IMR-90 (cell line): ENCODE data around the gene QSOX2.

Experiments used
- BHLHE40 ChIP-seq: fragments of 150-350 bp; IDR thresholded peaks from 2 replicates; pipeline ENCODE4 v1.6.1; 2016; ENCODE audit warnings: mild to moderate bottlenecking, low read depth, low read length
- CHD1 ChIP-seq: IDR thresholded peaks from 2 replicates; pipeline ENCODE4 v1.6.1; 2012; ENCODE audit warnings: low read depth, low read length, improper control_type of control experiment
- FOS ChIP-seq: fragments of 150-350 bp; IDR thresholded peaks from 2 replicates; pipeline ENCODE4 v1.6.1; 2016; ENCODE audit warnings: low read depth, low read length
- POLR2A ChIP-seq: IDR thresholded peaks from 2 replicates; pipeline ENCODE4 v1.6.1; 2012; ENCODE audit warnings: mild to moderate bottlenecking, low read depth, low read length
- RAD21 ChIP-seq: IDR thresholded peaks from 2 replicates; pipeline ENCODE4 v1.6.1; 2012; ENCODE audit warnings: low read length, improper control_type of control experiment
- RFX5 ChIP-seq: IDR thresholded peaks from 2 replicates; pipeline ENCODE4 v1.8.0; 2012; ENCODE audit warnings: low read depth, mild to moderate bottlenecking, low read length, moderate library complexity
- SMC3 ChIP-seq: fragments of 150-350 bp; IDR thresholded peaks from 2 replicates; pipeline ENCODE4 v1.6.1; 2016; ENCODE audit warnings: low read depth, mild to moderate bottlenecking, antibody characterized with exemption, low read length, moderate library complexity
- TF ChIP-seq, protein P1 (sequence below): conservative IDR thresholded peaks from 2 replicates; pipeline ENCODE4 v1.5.1; 2012; ENCODE audit warnings: mild to moderate bottlenecking, low read depth, low read length, improper control_type of control experiment
- TF ChIP-seq, protein P2 (sequence below): fragments of 150-350 bp; IDR thresholded peaks from 2 replicates; pipeline ENCODE4 v1.6.1; 2016; ENCODE audit warnings: low read depth, mild to moderate bottlenecking, low read length, moderate library complexity, borderline replicate concordance

DNA sequence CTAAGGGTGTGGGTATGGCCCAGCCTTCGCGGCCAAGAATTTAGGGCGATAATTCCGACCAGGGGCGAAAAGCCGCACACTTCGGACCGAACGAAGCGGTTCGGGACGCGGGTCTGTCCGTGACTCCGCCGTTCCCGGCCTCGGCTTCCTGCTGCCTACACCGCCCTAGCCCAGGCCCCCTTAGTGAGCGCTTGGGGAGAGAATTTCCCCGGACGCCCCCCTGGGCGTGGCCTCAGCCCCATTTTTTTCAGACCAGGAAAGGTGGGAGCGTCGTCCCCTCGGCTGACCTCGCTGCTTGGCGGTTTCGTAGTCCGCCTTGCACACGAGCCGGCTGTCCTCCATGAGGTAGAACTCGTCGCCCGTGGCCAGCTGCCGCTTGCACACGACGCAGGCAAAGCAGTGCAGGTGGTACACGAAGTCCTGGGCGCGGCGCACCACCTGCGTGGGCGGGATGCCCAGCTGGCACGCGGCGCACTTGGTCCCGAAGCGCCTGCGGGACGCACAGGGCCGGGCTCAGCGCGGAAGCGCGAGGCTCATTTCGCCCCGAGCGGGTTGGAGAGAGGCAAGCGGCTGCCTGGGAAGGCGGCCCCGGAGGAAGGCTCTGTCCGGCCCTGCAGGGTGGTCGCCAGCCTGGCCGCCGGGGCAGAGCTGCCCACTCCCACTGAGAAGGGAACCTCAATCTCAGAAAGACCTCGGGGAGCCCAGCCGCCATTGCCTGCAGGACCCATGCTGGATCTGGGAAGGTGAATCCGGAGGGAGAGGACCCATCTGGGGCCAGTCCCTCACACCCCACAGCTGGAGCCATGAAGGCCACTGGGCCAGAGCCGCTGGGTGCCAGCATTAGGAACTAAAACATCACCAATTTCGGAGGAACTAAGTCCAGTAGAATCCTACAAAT lies 46.0 kb downstream of the QSOX2 start:
- TF ChIP-seq RAD21 (no peak), SMC3 (no peak), FOS (no peak), POLR2A (no peak), BHLHE40 (no peak), CHD1 (no peak), RFX5 (no peak)
- TF ChIP-seq, protein P1, sequence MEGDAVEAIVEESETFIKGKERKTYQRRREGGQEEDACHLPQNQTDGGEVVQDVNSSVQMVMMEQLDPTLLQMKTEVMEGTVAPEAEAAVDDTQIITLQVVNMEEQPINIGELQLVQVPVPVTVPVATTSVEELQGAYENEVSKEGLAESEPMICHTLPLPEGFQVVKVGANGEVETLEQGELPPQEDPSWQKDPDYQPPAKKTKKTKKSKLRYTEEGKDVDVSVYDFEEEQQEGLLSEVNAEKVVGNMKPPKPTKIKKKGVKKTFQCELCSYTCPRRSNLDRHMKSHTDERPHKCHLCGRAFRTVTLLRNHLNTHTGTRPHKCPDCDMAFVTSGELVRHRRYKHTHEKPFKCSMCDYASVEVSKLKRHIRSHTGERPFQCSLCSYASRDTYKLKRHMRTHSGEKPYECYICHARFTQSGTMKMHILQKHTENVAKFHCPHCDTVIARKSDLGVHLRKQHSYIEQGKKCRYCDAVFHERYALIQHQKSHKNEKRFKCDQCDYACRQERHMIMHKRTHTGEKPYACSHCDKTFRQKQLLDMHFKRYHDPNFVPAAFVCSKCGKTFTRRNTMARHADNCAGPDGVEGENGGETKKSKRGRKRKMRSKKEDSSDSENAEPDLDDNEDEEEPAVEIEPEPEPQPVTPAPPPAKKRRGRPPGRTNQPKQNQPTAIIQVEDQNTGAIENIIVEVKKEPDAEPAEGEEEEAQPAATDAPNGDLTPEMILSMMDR: no peak
- TF ChIP-seq, protein P2, sequence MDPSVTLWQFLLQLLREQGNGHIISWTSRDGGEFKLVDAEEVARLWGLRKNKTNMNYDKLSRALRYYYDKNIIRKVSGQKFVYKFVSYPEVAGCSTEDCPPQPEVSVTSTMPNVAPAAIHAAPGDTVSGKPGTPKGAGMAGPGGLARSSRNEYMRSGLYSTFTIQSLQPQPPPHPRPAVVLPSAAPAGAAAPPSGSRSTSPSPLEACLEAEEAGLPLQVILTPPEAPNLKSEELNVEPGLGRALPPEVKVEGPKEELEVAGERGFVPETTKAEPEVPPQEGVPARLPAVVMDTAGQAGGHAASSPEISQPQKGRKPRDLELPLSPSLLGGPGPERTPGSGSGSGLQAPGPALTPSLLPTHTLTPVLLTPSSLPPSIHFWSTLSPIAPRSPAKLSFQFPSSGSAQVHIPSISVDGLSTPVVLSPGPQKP: no peak
